ENCODE measurements around the gene CPLX1. TPM values are rescaled to one million over a fixed set of nuclear protein-coding genes. Genes with fewer than 3 reads are reported as not detected.

CPLX1 gene
- 0.13 TPM for polyA plus RNA-seq (2013, experiment 1 of 2)
- 0.12 TPM for polyA plus RNA-seq (2013, experiment 2 of 2)

DNA sequence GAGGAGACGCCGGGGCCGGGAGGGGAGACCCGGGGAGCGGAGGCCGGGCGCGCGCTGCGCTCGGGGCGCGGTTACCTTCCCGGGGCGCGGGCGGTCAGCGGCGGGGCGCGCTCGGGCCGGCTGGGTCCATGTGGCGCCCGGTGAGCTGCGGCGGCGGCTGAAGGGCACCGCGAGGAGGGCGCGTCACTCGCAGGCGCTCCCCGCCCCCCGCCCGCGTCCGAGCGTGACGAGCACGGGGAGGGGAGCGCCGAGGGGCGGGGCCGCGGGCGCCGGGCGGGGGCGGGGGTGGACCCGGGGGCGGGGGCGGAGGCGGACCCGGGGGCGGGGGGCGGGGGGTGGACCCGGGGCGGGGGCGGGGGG is at the start of gene CPLX1:
TSS of gene CPLX1 (minus strand) at position 159 of the 360 bp plus-strand sequence. CDS start 1,607 bp downstream, outside the sequence.
- no peak within 1 kb of the TSS for H3K14ac ChIP-seq (ENCODE audit: low read length)
- peaks cover 2 to 14% of the 10 kb centered on the region in 2 donors for H3K4me1 ChIP-seq (ENCODE audit: control insufficient read depth in 2 of 2, insufficient read depth in 1 of 2, low read depth in 1 of 2, low read length in 2 of 2)
- H2BK15ac ChIP-seq (ENCODE audit: low read length), result no peak within 1 kb of the TSS
- no peak within 1 kb of the TSS for H4K8ac ChIP-seq (ENCODE audit: low read depth, low read length)
- H3K18ac ChIP-seq (ENCODE audit: low read length), result no peak within 1 kb of the TSS
- DNase-seq (ENCODE audit: low spot score), result no peak
- no peak within 1 kb of the TSS for H3K4ac ChIP-seq (ENCODE audit: low read length)
- no peak within 1 kb of the TSS for H2BK5ac ChIP-seq (ENCODE audit: low read length)
- no peak within 1 kb of the TSS for H3K9ac ChIP-seq (ENCODE audit: low read depth, low read length, poor library complexity)
- H3K79me1 ChIP-seq (ENCODE audit: low read depth, low read length), result peaks cover 4% of the 10 kb centered on the region
- no peak within 1 kb of the TSS for H4K91ac ChIP-seq (ENCODE audit: low read depth, low read length, poor library complexity)
- no peak within 1 kb of the TSS for H2BK12ac ChIP-seq (ENCODE audit: low read length)
- H3K9me3 ChIP-seq (replicated peaks in 1 of 2; ENCODE audit: control insufficient read depth in 2 of 2, insufficient read depth in 1 of 2, low read depth in 1 of 2, low read length in 2 of 2), result peaks cover 0 to 1% of the 10 kb centered on the region in 2 donors
- no peak within 1 kb of the TSS for H3K27ac ChIP-seq (replicated peaks; ENCODE audit: low read length)
- WGBS, 2 donors (ENCODE audit: extremely low coverage in 2 of 2, insufficient read length in 2 of 2, insufficient replicate concordance in 1 of 2), result no CpG with 5 or more reads among the region's 61 CpGs
- no peak within 1 kb of the TSS for H2AK5ac ChIP-seq (ENCODE audit: low read depth, low read length)
- no peak within 1 kb of the TSS for H2BK120ac ChIP-seq (ENCODE audit: low read depth, low read length)
- H3K4me3 ChIP-seq (ENCODE audit: low read length in 2 of 2), result peak within 1 kb of the TSS in 1 of 2 donors; percentile 38
- H3K4me2 ChIP-seq (ENCODE audit: insufficient read depth, low read length, poor library complexity, severe bottlenecking), result peak within 1 kb of the TSS; percentile 54
- no peaks in the 10 kb centered on the region for H3K36me3 ChIP-seq (replicated peaks in 1 of 2; ENCODE audit: control insufficient read depth in 2 of 2, insufficient read depth in 2 of 2, low read length in 2 of 2)
- no peak within 1 kb of the TSS for H3K23ac ChIP-seq (ENCODE audit: low read depth, low read length, poor library complexity)
- H2AFZ ChIP-seq (ENCODE audit: low read length), result peak within 1 kb of the TSS; percentile 85
- H3K27me3 ChIP-seq (ENCODE audit: control insufficient read depth in 3 of 3, insufficient read depth in 3 of 3, low read depth in 1 of 3, low read length in 3 of 3), result peaks cover 13 to 74% (median 61%) of the 10 kb centered on the region in 3 experiments

DNA sequence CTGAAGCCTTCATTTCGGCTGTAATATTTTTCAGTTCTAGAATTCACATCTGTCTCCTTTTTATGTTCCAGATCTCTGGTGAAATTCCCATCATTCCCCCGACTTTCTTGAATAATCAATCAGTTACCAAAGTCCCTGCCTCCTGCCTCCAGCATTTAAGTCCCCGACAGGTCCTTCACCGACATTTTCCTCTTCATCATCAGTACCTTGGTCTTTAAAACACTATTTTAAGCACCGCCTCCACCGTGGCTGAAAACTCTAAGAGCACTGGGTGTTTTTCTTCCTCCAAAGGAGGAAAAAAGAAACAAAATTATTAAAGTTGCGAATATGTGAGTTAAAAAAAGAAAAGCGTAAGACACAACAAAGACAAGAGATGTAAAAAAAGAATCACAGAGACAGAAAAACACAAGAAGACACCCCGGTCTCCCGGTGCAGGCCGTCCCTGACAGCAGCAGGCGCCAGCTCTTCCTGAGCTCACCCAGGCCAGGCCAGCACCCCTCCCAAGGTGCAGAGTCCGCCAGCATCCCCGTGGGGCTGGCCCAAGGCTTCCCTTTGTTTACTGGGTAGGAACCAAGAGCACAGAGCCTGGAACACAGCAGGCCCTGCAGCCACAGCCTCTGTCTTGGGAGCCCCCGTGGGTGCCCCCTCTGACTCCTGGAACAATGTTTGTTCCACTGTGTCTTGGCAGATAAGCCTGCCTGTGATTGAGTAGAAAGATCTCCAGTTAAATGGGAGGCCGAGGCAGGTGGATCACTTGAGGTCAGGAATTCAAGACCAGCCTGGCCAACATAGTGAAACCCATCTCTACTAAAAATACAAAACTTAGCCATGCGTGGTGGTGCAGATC is 49.3 kb upstream of the CPLX1 start:
- Histone ChIP-seq H3K4me2 (ENCODE audit: insufficient read depth, low read length, poor library complexity, severe bottlenecking) (no peak overlapping the region), H3K27ac (replicated peaks; ENCODE audit: low read length) (no peak overlapping the region), H3K79me1 (ENCODE audit: low read depth, low read length) (peaks cover 3% of the 10 kb centered on the region), H3K9ac (ENCODE audit: low read depth, low read length, poor library complexity) (no peak overlapping the region), H3K14ac (ENCODE audit: low read length) (no peak overlapping the region), H2BK120ac (ENCODE audit: low read depth, low read length) (no peak overlapping the region), H2BK12ac (ENCODE audit: low read length) (no peak overlapping the region), H2BK5ac (ENCODE audit: low read length) (no peak overlapping the region), H3K23ac (ENCODE audit: low read depth, low read length, poor library complexity) (no peak overlapping the region), H3K4me3 (ENCODE audit: low read length in 2 of 2) (no peak overlapping the region), H2BK15ac (ENCODE audit: low read length) (no peak overlapping the region), H3K4me1 (ENCODE audit: control insufficient read depth in 2 of 2, insufficient read depth in 1 of 2, low read depth in 1 of 2, low read length in 2 of 2) (no peaks in the 10 kb centered on the region), H3K18ac (ENCODE audit: low read length) (no peak overlapping the region), H3K4ac (ENCODE audit: low read length) (no peak overlapping the region), H2AFZ (ENCODE audit: low read length) (no peak overlapping the region), H3K9me3 (replicated peaks in 1 of 2; ENCODE audit: control insufficient read depth in 2 of 2, insufficient read depth in 1 of 2, low read depth in 1 of 2, low read length in 2 of 2) (no peaks in the 10 kb centered on the region), H4K8ac (ENCODE audit: low read depth, low read length) (no peak overlapping the region), H2AK5ac (ENCODE audit: low read depth, low read length) (no peak overlapping the region), H4K91ac (ENCODE audit: low read depth, low read length, poor library complexity) (no peak overlapping the region), H3K27me3 (ENCODE audit: control insufficient read depth in 3 of 3, insufficient read depth in 3 of 3, low read depth in 1 of 3, low read length in 3 of 3) (no peaks in the 10 kb centered on the region), H3K36me3 (replicated peaks in 1 of 2; ENCODE audit: control insufficient read depth in 2 of 2, insufficient read depth in 2 of 2, low read length in 2 of 2) (peaks cover 23 to 94% of the 10 kb centered on the region in 2 donors)
- DNase-seq (ENCODE audit: low spot score), result no peak
- WGBS, 2 donors (ENCODE audit: extremely low coverage in 2 of 2, insufficient read length in 2 of 2, insufficient replicate concordance in 1 of 2), result no CpG with 5 or more reads among the region's 17 CpGs

DNA sequence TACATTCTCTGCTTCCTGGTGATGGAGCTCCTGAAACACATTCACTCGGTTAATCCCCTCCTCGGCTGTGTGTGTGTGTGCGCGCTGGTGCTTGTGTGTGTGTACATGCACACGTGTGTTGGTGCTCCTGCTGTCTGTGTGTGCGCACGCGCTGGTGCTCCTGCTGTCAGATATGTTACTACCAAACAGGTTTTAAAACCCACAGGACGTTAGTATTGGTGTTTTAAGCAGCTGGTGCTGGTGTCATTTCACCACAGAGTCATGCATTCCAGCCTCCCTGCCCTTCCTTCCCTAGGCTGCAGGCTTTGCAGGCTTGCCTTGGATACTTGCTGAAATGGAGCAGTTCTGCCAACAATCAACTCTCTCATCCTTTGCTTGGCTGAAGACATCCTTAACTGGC is 48.1 kb upstream of the CPLX1 start:
- no peak overlapping the region for H3K4me2 ChIP-seq (ENCODE audit: insufficient read depth, low read length, poor library complexity, severe bottlenecking)
- no peak overlapping the region for H2BK15ac ChIP-seq (ENCODE audit: low read length)
- peaks cover 4% of the 10 kb centered on the region for H3K79me1 ChIP-seq (ENCODE audit: low read depth, low read length)
- no peak overlapping the region for H2AK5ac ChIP-seq (ENCODE audit: low read depth, low read length)
- H4K8ac ChIP-seq (ENCODE audit: low read depth, low read length), result no peak overlapping the region
- H3K23ac ChIP-seq (ENCODE audit: low read depth, low read length, poor library complexity), result no peak overlapping the region
- no peaks in the 10 kb centered on the region for H3K27me3 ChIP-seq (ENCODE audit: control insufficient read depth in 3 of 3, insufficient read depth in 3 of 3, low read depth in 1 of 3, low read length in 3 of 3)
- WGBS, 2 donors (ENCODE audit: extremely low coverage in 2 of 2, insufficient read length in 2 of 2, insufficient replicate concordance in 1 of 2), result no CpG with 5 or more reads among the region's 9 CpGs
- H3K9ac ChIP-seq (ENCODE audit: low read depth, low read length, poor library complexity), result no peak overlapping the region
- no peak overlapping the region for H3K4ac ChIP-seq (ENCODE audit: low read length)
- no peaks in the 10 kb centered on the region for H3K4me1 ChIP-seq (ENCODE audit: control insufficient read depth in 2 of 2, insufficient read depth in 1 of 2, low read depth in 1 of 2, low read length in 2 of 2)
- no peak overlapping the region for H3K27ac ChIP-seq (replicated peaks; ENCODE audit: low read length)
- H3K14ac ChIP-seq (ENCODE audit: low read length), result no peak overlapping the region
- no peak overlapping the region for H2AFZ ChIP-seq (ENCODE audit: low read length)
- no peak overlapping the region for H3K4me3 ChIP-seq (ENCODE audit: low read length in 2 of 2)
- H3K36me3 ChIP-seq (replicated peaks in 1 of 2; ENCODE audit: control insufficient read depth in 2 of 2, insufficient read depth in 2 of 2, low read length in 2 of 2), result peaks cover 29 to 92% of the 10 kb centered on the region in 2 donors
- H2BK5ac ChIP-seq (ENCODE audit: low read length), result no peak overlapping the region
- no peak overlapping the region for H2BK120ac ChIP-seq (ENCODE audit: low read depth, low read length)
- no peak overlapping the region for H4K91ac ChIP-seq (ENCODE audit: low read depth, low read length, poor library complexity)
- H3K18ac ChIP-seq (ENCODE audit: low read length), result no peak overlapping the region
- H3K9me3 ChIP-seq (replicated peaks in 1 of 2; ENCODE audit: control insufficient read depth in 2 of 2, insufficient read depth in 1 of 2, low read depth in 1 of 2, low read length in 2 of 2), result peaks cover 0 to 6% of the 10 kb centered on the region in 2 donors
- no peak for DNase-seq (ENCODE audit: low spot score)
- H2BK12ac ChIP-seq (ENCODE audit: low read length), result no peak overlapping the region

DNA sequence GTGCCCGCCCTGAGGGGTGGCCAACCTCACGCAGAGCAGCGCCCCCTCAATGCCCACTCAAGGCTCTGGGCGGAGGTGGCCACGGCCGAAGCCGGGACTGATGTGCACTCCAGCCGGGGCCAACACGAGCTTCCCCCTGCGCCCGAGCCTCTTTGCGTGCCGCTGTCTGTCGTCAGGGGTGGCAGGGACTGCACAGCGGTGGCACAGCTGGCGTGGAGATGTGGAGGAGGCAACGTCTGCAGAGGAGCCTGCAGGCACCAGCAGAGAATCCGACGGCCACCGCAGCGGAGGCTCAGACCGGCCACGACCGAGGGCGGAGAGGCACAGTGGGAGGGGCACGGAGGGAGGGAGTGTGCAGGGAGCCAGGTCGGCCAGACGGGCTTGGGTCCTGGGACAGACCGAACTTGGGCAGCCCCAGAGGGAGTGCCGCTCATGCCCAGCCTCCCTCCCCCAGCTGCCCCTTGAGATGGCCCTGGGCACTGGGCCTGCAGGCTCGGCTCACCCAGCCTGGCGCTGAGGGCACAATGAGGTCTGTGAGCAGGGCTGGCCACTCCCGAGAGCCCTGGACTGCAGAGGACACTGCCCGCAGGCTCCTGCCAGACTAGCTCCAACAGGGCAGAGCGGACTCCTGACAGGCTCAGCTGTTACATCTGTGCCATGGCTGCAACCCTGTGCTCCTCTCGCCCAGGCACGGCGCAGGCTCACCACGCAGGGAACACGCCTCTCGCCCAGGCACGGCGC is 46.5 kb upstream of the CPLX1 start:
- H2BK15ac ChIP-seq (ENCODE audit: low read length), result no peak overlapping the region
- peak overlapping the region; percentile 28 for H3K18ac ChIP-seq (ENCODE audit: low read length)
- H3K4me2 ChIP-seq (ENCODE audit: insufficient read depth, low read length, poor library complexity, severe bottlenecking), result no peak overlapping the region
- H3K4me1 ChIP-seq (ENCODE audit: control insufficient read depth in 2 of 2, insufficient read depth in 1 of 2, low read depth in 1 of 2, low read length in 2 of 2), result no peaks in the 10 kb centered on the region
- no peak for DNase-seq (ENCODE audit: low spot score)
- H4K8ac ChIP-seq (ENCODE audit: low read depth, low read length), result no peak overlapping the region
- peaks cover 0 to 8% of the 10 kb centered on the region in 2 donors for H3K9me3 ChIP-seq (replicated peaks in 1 of 2; ENCODE audit: control insufficient read depth in 2 of 2, insufficient read depth in 1 of 2, low read depth in 1 of 2, low read length in 2 of 2)
- H4K91ac ChIP-seq (ENCODE audit: low read depth, low read length, poor library complexity), result no peak overlapping the region
- WGBS, 2 donors (ENCODE audit: extremely low coverage in 2 of 2, insufficient read length in 2 of 2, insufficient replicate concordance in 1 of 2), result no CpG with 5 or more reads among the region's 43 CpGs
- no peak overlapping the region for H2BK12ac ChIP-seq (ENCODE audit: low read length)
- H2AK5ac ChIP-seq (ENCODE audit: low read depth, low read length), result no peak overlapping the region
- no peak overlapping the region for H2BK120ac ChIP-seq (ENCODE audit: low read depth, low read length)
- peaks cover 5% of the 10 kb centered on the region for H3K79me1 ChIP-seq (ENCODE audit: low read depth, low read length)
- peak overlapping the region; percentile 38 for H3K14ac ChIP-seq (ENCODE audit: low read length)
- H2BK5ac ChIP-seq (ENCODE audit: low read length), result peak overlapping the region; percentile 39
- H3K9ac ChIP-seq (ENCODE audit: low read depth, low read length, poor library complexity), result peak overlapping the region; percentile 44
- H2AFZ ChIP-seq (ENCODE audit: low read length), result no peak overlapping the region
- no peak overlapping the region for H3K27ac ChIP-seq (replicated peaks; ENCODE audit: low read length)
- peak overlapping the region; percentile 43 for H3K23ac ChIP-seq (ENCODE audit: low read depth, low read length, poor library complexity)
- H3K4ac ChIP-seq (ENCODE audit: low read length), result no peak overlapping the region
- peaks cover 0 to 1% (median 0%) of the 10 kb centered on the region in 3 experiments for H3K27me3 ChIP-seq (ENCODE audit: control insufficient read depth in 3 of 3, insufficient read depth in 3 of 3, low read depth in 1 of 3, low read length in 3 of 3)
- peaks cover 24 to 85% of the 10 kb centered on the region in 2 donors for H3K36me3 ChIP-seq (replicated peaks in 1 of 2; ENCODE audit: control insufficient read depth in 2 of 2, insufficient read depth in 2 of 2, low read length in 2 of 2)
- H3K4me3 ChIP-seq (ENCODE audit: low read length in 2 of 2), result no peak overlapping the region

Data from neuronal stem cell (in vitro differentiated cells).